A549 (cell line): ENCODE measurements around the gene RBBP5. TPM values are rescaled to one million over a fixed set of nuclear protein-coding genes. Genes with fewer than 3 reads are reported as not detected.

Experiments
- ATAC-seq, 2 experiments: fragments of 200-7000 bp in 1 of 2; fragments of >200 bp in 1 of 2; cut with Nextera tagmentation in 1 of 2; cut with Tn5 transposase in 1 of 2; 3 replicates each; pipeline versions ENCODE4 v1.8.0 to v1.9.1; 2018 to 2020; ENCODE audit warnings: mild to moderate bottlenecking in 1 of 2, moderate library complexity in 1 of 2
- CTCF ChIA-PET: fragments of 300-600 bp; sonication (Branson Sonifier 250); formaldehyde crosslinking; extraction: SDS; loops from one replicate; lab custom pipeline; 2021; ENCODE audit warnings: antibody characterized with exemption, inconsistent platforms; lab: Yijun Ruan, JAX
- POLR2A ChIA-PET: fragments of 350-600 bp; formaldehyde crosslinking; extraction: SDS; loops from one replicate; lab custom pipeline; 2021; ENCODE audit warnings: antibody characterized with exemption, inconsistent platforms; lab: Yijun Ruan, JAX
- DNase-seq, 2 experiments: peaks; one replicate each; pipeline versions ENCODE4 v3.0.0 to v3.0.0-alpha.2; 2011 to 2016; ENCODE audit warnings: low read depth in 1 of 2, low spot score in 1 of 2
- FAIRE-seq: peaks from 2 replicates; lab custom pipeline; 2011; peaks lifted over from hg19 to GRCh38; lab: Jason Lieb, UNC
- H3K27ac ChIP-seq, 2 experiments: fragments of >200 bp; sonication (Bioruptor Twin); formaldehyde crosslinking; 3 replicates each; pipeline ENCODE4 v1.5.1; 2016 to 2017
- H3K4me1 ChIP-seq: fragments of >200 bp; sonication (Bioruptor Twin); formaldehyde crosslinking; 3 replicates; pipeline ENCODE4 v1.6.1; 2016
- H3K4me2 ChIP-seq: fragments of >200 bp; sonication (Bioruptor Twin); formaldehyde crosslinking; 3 replicates; pipeline ENCODE4 v1.6.1; 2016
- H3K4me3 ChIP-seq: fragments of >200 bp; sonication (Bioruptor Twin); formaldehyde crosslinking; 3 replicates; pipeline ENCODE4 v1.5.1; 2016
- H3K9me3 ChIP-seq: fragments of >200 bp; sonication (Bioruptor Twin); formaldehyde crosslinking; 3 replicates; pipeline ENCODE4 v1.6.1; 2016
- ATOH8 ChIP-seq: fragments of 250-450 bp; sonication (Bioruptor Pico); IDR thresholded peaks from 2 replicates; pipeline ENCODE4 v1.5.0; 2020; ENCODE audit warnings: low read depth, mild to moderate bottlenecking, moderate library complexity
- BHLHE40 ChIP-seq: IDR thresholded peaks from 2 replicates; pipeline ENCODE4 v1.6.1; 2012; ENCODE audit warnings: low read depth, low read length, inconsistent platforms
- CBX2 ChIP-seq: fragments of 200-600 bp; sonication (generic); IDR thresholded peaks from 2 replicates; pipeline ENCODE4 v1.6.1; 2016; ENCODE audit warnings: low read depth, mild to moderate bottlenecking, borderline replicate concordance
- CEBPB ChIP-seq, 2 experiments: fragments of >200 bp in 1 of 2; sonication (Bioruptor Twin) in 1 of 2; formaldehyde crosslinking in 1 of 2; IDR thresholded peaks; 2 replicates each; pipeline ENCODE4 v1.6.1; 2012 to 2016
- CHD2 ChIP-seq: fragments of 150-350 bp; IDR thresholded peaks from 2 replicates; pipeline ENCODE4 v1.6.1; 2014; ENCODE audit warnings: low read length; ENCODE audit not compliant: partially characterized antibody
- E2F6 ChIP-seq: IDR thresholded peaks from 2 replicates; pipeline ENCODE4 v1.6.1; 2012; ENCODE audit warnings: low read depth, borderline replicate concordance
- EP300 ChIP-seq, 2 experiments: fragments of >200 bp; sonication (Bioruptor Twin); formaldehyde crosslinking; IDR thresholded peaks; 2 replicates in 1 of 2; 3 replicates in 1 of 2; pipeline ENCODE4 v1.6.1; 2016 to 2017
- ESRRA ChIP-seq: fragments of 150-350 bp; IDR thresholded peaks from 2 replicates; pipeline ENCODE4 v1.6.1; 2014; ENCODE audit warnings: mild to moderate bottlenecking, low read length, borderline replicate concordance
- FOSB ChIP-seq: fragments of 250-450 bp; sonication (Bioruptor Pico); IDR thresholded peaks from 2 replicates; pipeline ENCODE4 v1.5.0; 2020; ENCODE audit warnings: mild to moderate bottlenecking, moderate library complexity
- FOSL2 ChIP-seq, 2 experiments: fragments of 450-650 bp in 1 of 2; fragments of >200 bp in 1 of 2; sonication (Bioruptor Twin) in 1 of 2; formaldehyde crosslinking; IDR thresholded peaks; 2 replicates each; pipeline versions ENCODE4 v1.5.0 to v1.6.1; 2016 to 2020; ENCODE audit warnings: mild to moderate bottlenecking in 1 of 2, moderate library complexity in 1 of 2
- HES2 ChIP-seq: fragments of >200 bp; sonication (Bioruptor Twin); formaldehyde crosslinking; IDR thresholded peaks from 2 replicates; pipeline ENCODE4 v1.6.1; 2016
- HOXB5 ChIP-seq: fragments of 250-450 bp; sonication (Bioruptor Pico); IDR thresholded peaks from 2 replicates; pipeline ENCODE4 v1.5.0; 2020; ENCODE audit warnings: mild to moderate bottlenecking, moderate library complexity
- JUN ChIP-seq, 2 experiments: fragments of >200 bp; sonication (Bioruptor Twin); formaldehyde crosslinking; IDR thresholded peaks; 2 replicates in 1 of 2; 3 replicates in 1 of 2; pipeline ENCODE4 v1.6.1; 2016 to 2017
- JUNB ChIP-seq: fragments of >200 bp; sonication (Bioruptor Twin); formaldehyde crosslinking; IDR thresholded peaks from 2 replicates; pipeline ENCODE4 v1.6.1; 2016
- KDM5A ChIP-seq: fragments of 200-600 bp; sonication (generic); IDR thresholded peaks from 2 replicates; pipeline ENCODE4 v1.6.1; 2016; ENCODE audit warnings: antibody characterized with exemption, mild to moderate bottlenecking
- MAZ ChIP-seq: fragments of 150-350 bp; IDR thresholded peaks from 2 replicates; pipeline ENCODE4 v1.6.1; 2014; ENCODE audit warnings: antibody characterized with exemption, low read depth, low read length, borderline replicate concordance
- POLR2AphosphoS2 ChIP-seq: conservative IDR thresholded peaks from 2 replicates; pipeline ENCODE4 v1.6.1; 2012; ENCODE audit warnings: low read length, improper control_type of control experiment, inconsistent platforms
- RARB ChIP-seq: fragments of 250-450 bp; sonication (Bioruptor Pico); IDR thresholded peaks from 2 replicates; pipeline ENCODE4 v1.8.0; 2021; ENCODE audit warnings: mild to moderate bottlenecking, moderate library complexity
- RCOR1 ChIP-seq: fragments of 150-350 bp; IDR thresholded peaks from 2 replicates; pipeline ENCODE4 v1.6.1; 2014; ENCODE audit warnings: antibody characterized with exemption, low read length, low read depth
- RFX5 ChIP-seq: fragments of 450-650 bp; IDR thresholded peaks from 2 replicates; pipeline ENCODE4 v1.7.1; 2014; ENCODE audit warnings: antibody characterized with exemption, mild to moderate bottlenecking, moderate library complexity
- RNF2 ChIP-seq: fragments of 200-600 bp; sonication (generic); IDR thresholded peaks from 2 replicates; pipeline ENCODE4 v1.6.1; 2016; ENCODE audit warnings: low read depth, mild to moderate bottlenecking, antibody characterized with exemption, moderate library complexity, borderline replicate concordance
- TFCP2L1 ChIP-seq: fragments of 250-450 bp; sonication (Bioruptor Pico); IDR thresholded peaks from 2 replicates; pipeline ENCODE4 v1.5.0; 2021; ENCODE audit warnings: mild to moderate bottlenecking
- TP53 ChIP-seq: fragments of 250-450 bp; sonication (Bioruptor Pico); IDR thresholded peaks from 2 replicates; pipeline ENCODE4 v1.5.0; 2021; ENCODE audit warnings: mild to moderate bottlenecking, moderate library complexity
- ZSCAN20 ChIP-seq: fragments of 250-450 bp; sonication (Bioruptor Pico); IDR thresholded peaks from 2 replicates; pipeline ENCODE4 v1.8.0; 2022; ENCODE audit warnings: mild to moderate bottlenecking, moderate library complexity
- WGBS: methylation state at CpG from one replicate; pipeline ENCODE4 v1.1.6; 2017; ENCODE audit errors: missing lambda C conversion rate; 5-methylcytosine and 5-hydroxymethylcytosine counted together
- polyA plus RNA-seq, 4 experiments: library from polyadenylated mRNA; depleted of rRNA in 3 of 4; stranded (reverse); fragments of >200 nt; fragmentation: RNase III in 1 of 4; extraction: RNeasy Plus Mini Kit Qiagen cat#74134 plus additional on column Dnase treatment in 1 of 4; gene quantifications; 2 replicates in 3 of 4; 3 replicates in 1 of 4; pipeline ENCODE4 v1.2.3, GENCODE V29; 2011 to 2017
- TF ChIP-seq, protein P1 (sequence below): fragments of 150-350 bp; IDR thresholded peaks from 2 replicates; pipeline ENCODE4 v1.6.1; 2014; ENCODE audit warnings: low read depth, mild to moderate bottlenecking, low read length

The RBBP5 gene
- polyA plus RNA-seq, 2 of the 4 experiments (the other 2 are of a cell fraction) = 15.9 to 21.8 TPM

DNA sequence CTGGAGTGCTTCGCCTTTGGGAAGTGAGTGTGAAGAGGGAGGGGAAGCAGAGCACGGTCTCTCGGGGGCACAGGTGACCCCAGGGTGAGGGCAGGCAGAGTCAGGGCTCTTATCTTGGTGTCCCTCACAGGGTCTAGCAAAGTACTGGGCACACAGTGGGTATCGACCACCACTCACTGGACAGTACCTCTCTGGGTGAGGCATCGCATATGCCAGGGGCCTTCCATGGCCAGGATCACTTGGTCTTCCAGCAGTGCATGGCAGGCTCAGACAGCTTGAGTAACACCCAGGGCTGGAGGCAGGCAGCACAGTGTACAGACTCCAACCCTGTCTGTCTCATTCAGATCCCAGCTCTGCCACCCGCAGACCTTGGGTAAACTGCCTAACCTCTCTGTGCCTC lies 62.1 kb downstream of the RBBP5 start:
- H3K4me3 ChIP-seq = no peak overlapping the region
- ChIA-PET CTCF (interaction anchor here (4.9 to 6.0 kb wide), 4 partner anchors 17 to 196 kb away, joined by 51 to 152 read pairs (median 124); partner anchors contain the start of gene TMEM81), POLR2A (no interaction called here)
- H3K4me2 ChIP-seq = no peak overlapping the region
- H3K9me3 ChIP-seq = no peaks in the 10 kb centered on the region
- 74% methylated on average over 2 of the region's 6 CpGs for WGBS
- TF ChIP-seq BHLHE40 = no peak
- TF ChIP-seq HOXB5 (CRISPR knock-in tag) = no peak
- no peak for TF ChIP-seq CHD2
- no peak for TF ChIP-seq ESRRA
- no peak for TF ChIP-seq RARB
- TF ChIP-seq JUN (IDR thresholded peaks at IDR 0.05) = no peak
- TF ChIP-seq TP53 (CRISPR knock-in tag) = no peak
- TF ChIP-seq RFX5 = no peak
- no peak for TF ChIP-seq FOSB (CRISPR knock-in tag)
- TF ChIP-seq EP300 (IDR thresholded peaks at IDR 0.05) = no peak
- no peak for TF ChIP-seq CBX2
- TF ChIP-seq FOSL2 (IDR thresholded peaks at IDR 0.05) = no peak
- TF ChIP-seq FOSL2 (CRISPR knock-in tag; IDR thresholded peaks at IDR 0.05) = no peak
- ATAC-seq (no peak), DNase-seq (no peak), FAIRE-seq (no peak)
- H3K4me1 ChIP-seq = no peaks in the 10 kb centered on the region
- no peak overlapping the region for H3K27ac ChIP-seq

- ChIA-PET CTCF (interaction anchor here (1.0 to 6.0 kb wide), 3 partner anchors 18 to 83 kb away, joined by 3 to 152 read pairs (median 134); partner anchors contain the start of gene TMEM81), POLR2A (no interaction called here)
- 74% methylated on average over 12 of the region's 12 CpGs for WGBS
- ATAC-seq (no peak), DNase-seq (no peak), FAIRE-seq (no peak)
- Histone ChIP-seq H3K4me1 (no peaks in the 10 kb centered on the region), H3K4me3 (no peak overlapping the region), H3K4me2 (no peak overlapping the region), H3K27ac (no peak overlapping the region), H3K9me3 (no peaks in the 10 kb centered on the region)
- TF ChIP-seq CEBPB (IDR thresholded peaks at IDR 0.05) (no peak), JUNB (no peak), ATOH8 (no peak), E2F6 (no peak), POLR2AphosphoS2 (no peak), ZSCAN20 (CRISPR knock-in tag) (no peak), KDM5A (no peak), MAZ (no peak), TFCP2L1 (no peak), RCOR1 (no peak), RNF2 (no peak), HES2 (no peak)
- TF ChIP-seq, protein P1, sequence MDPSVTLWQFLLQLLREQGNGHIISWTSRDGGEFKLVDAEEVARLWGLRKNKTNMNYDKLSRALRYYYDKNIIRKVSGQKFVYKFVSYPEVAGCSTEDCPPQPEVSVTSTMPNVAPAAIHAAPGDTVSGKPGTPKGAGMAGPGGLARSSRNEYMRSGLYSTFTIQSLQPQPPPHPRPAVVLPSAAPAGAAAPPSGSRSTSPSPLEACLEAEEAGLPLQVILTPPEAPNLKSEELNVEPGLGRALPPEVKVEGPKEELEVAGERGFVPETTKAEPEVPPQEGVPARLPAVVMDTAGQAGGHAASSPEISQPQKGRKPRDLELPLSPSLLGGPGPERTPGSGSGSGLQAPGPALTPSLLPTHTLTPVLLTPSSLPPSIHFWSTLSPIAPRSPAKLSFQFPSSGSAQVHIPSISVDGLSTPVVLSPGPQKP = no peak
Measured at GRCh38 chr1:205058853-205059252, 62.9 kb downstream of the RBBP5 start.
